GM21737 (cell line): ENCODE measurements around the gene AOC1.

Experiments
- ATAC-seq: cut with Tn5 transposase; IDR thresholded peaks from one replicate; pipeline ENCODE4 v1.9.1; 2021; ENCODE audit warnings: mild to moderate bottlenecking, moderate library complexity; ENCODE audit not compliant: unreplicated experiment

The AOC1 gene

GRCh38 chr7:150857276-150858055 lies 5.1 kb downstream of the AOC1 start:
- ATAC-seq: no peak

GRCh38 chr7:150858236-150859197 lies 6.2 kb downstream of the AOC1 start:
- no peak for ATAC-seq

GRCh38 chr7:150860291-150860977 lies 8.1 kb downstream of the AOC1 start:
- no peak for ATAC-seq

- ATAC-seq: no peak
These were observed 8.6 kb downstream of the AOC1 start for GRCh38 chr7:150860978-150861295.

- no peak for ATAC-seq
These were observed 10.0 kb downstream of the AOC1 start for GRCh38 chr7:150862356-150862755.

- ATAC-seq: no peak
These were observed 11.6 kb downstream of the AOC1 start for GRCh38 chr7:150863946-150864345.

- no peak for ATAC-seq
These were observed 14.7 kb downstream of the AOC1 start for GRCh38 chr7:150866932-150867564.

- no peak for ATAC-seq
These were observed 15.3 kb downstream of the AOC1 start for GRCh38 chr7:150867605-150868004.

GRCh38 chr7:150869467-150869866 lies 17.1 kb downstream of the AOC1 start:
- ATAC-seq: no peak

- no peak for ATAC-seq
These were observed 19.3 kb downstream of the AOC1 start for GRCh38 chr7:150871601-150872000.

- no peak for ATAC-seq
These were observed 22.3 kb downstream of the AOC1 start for GRCh38 chr7:150874401-150875198.

GRCh38 chr7:150875791-150876190 lies 23.5 kb downstream of the AOC1 start:
- ATAC-seq: no peak

- ATAC-seq: no peak
These were observed 24.7 kb downstream of the AOC1 start for GRCh38 chr7:150876817-150877526.

- ATAC-seq: no peak
These were observed 25.2 kb downstream of the AOC1 start for GRCh38 chr7:150877536-150877935.

GRCh38 chr7:150879345-150879744 lies 27.0 kb downstream of the AOC1 start:
- ATAC-seq: no peak

- no peak for ATAC-seq
These were observed 28.9 kb downstream of the AOC1 start for GRCh38 chr7:150881189-150881588.

GRCh38 chr7:150890853-150891584 lies 38.7 kb downstream of the AOC1 start:
- no peak for ATAC-seq

- ATAC-seq: no peak
These were observed 39.4 kb downstream of the AOC1 start for GRCh38 chr7:150891740-150892139.

- ATAC-seq: no peak
These were observed 43.5 kb downstream of the AOC1 start for GRCh38 chr7:150895809-150896208.
